ENCODE measurements around the gene PLA2G4E. TPM values are rescaled to one million over a fixed set of nuclear protein-coding genes. Genes with fewer than 3 reads are reported as not detected.

Gene PLA2G4E
- total RNA-seq, 1 experiment from 2014 or later: not detected

GRCh38 chr15:42042602-42043400 is 22.0 kb upstream of the PLA2G4E start:
- BruUV-seq (replicated peaks): no TSS peak
- Histone ChIP-seq H3K9me2 (ENCODE audit: insufficient read depth) (no peaks in the 10 kb centered on the region), H3K27me3 (ENCODE audit: insufficient read depth, low read depth) (no peaks in the 10 kb centered on the region)

GRCh38 chr15:42038401-42038800 is 17.6 kb upstream of the PLA2G4E start:
- intact Hi-C loops (cut with micrococcal nuclease; ENCODE audit: unreplicated experiment): no loop called here
- Histone ChIP-seq H3K4me3 (no peak overlapping the region), H3K4me1 (replicated peaks; ENCODE audit: insufficient read depth) (peaks cover 22% of the 10 kb centered on the region), H4K20me1 (ENCODE audit: insufficient read depth) (no peaks in the 10 kb centered on the region), H3K4me2 (no peak overlapping the region), H3F3A (ENCODE audit: insufficient read depth, low read depth) (peaks cover 6% of the 10 kb centered on the region; the same call in 1 of the 2 replicates), H2AFZ (no peak overlapping the region), H3K9me3 (ENCODE audit: insufficient read depth, low read depth) (no peaks in the 10 kb centered on the region), H3K27me3 (ENCODE audit: insufficient read depth, low read depth) (no peaks in the 10 kb centered on the region), H3K79me2 (ENCODE audit: low read depth) (no peaks in the 10 kb centered on the region), H3K27ac (no peak overlapping the region), H3K9me2 (ENCODE audit: insufficient read depth) (no peaks in the 10 kb centered on the region), H3K36me3 (ENCODE audit: low read depth) (no peaks in the 10 kb centered on the region)
- BruUV-seq (replicated peaks): no TSS peak
- no peak for DNase-seq
- TF ChIP-seq, protein P1, sequence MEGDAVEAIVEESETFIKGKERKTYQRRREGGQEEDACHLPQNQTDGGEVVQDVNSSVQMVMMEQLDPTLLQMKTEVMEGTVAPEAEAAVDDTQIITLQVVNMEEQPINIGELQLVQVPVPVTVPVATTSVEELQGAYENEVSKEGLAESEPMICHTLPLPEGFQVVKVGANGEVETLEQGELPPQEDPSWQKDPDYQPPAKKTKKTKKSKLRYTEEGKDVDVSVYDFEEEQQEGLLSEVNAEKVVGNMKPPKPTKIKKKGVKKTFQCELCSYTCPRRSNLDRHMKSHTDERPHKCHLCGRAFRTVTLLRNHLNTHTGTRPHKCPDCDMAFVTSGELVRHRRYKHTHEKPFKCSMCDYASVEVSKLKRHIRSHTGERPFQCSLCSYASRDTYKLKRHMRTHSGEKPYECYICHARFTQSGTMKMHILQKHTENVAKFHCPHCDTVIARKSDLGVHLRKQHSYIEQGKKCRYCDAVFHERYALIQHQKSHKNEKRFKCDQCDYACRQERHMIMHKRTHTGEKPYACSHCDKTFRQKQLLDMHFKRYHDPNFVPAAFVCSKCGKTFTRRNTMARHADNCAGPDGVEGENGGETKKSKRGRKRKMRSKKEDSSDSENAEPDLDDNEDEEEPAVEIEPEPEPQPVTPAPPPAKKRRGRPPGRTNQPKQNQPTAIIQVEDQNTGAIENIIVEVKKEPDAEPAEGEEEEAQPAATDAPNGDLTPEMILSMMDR (conservative IDR thresholded peaks at IDR 0.05): no peak
- no peak for TF ChIP-seq EZH2 (IDR thresholded peaks at IDR 0.05; ENCODE audit: low read depth)
- CTCF ChIA-PET: no interaction called here
- POLR2A ChIA-PET (ENCODE audit: unreplicated experiment): no interaction called here

More at GRCh38 chr15:42042602-42043400, 22.0 kb upstream of the PLA2G4E start:
- ChIA-PET POLR2A (ENCODE audit: unreplicated experiment) (no interaction called here), CTCF (interaction anchor here (1.1 kb wide), 1 partner anchor 41 kb away, joined by 3 read pairs; no protein-coding TSS in a partner anchor)
- H3K4me2 ChIP-seq: no peak overlapping the region
- H3K79me2 ChIP-seq (ENCODE audit: low read depth): no peaks in the 10 kb centered on the region
- no peak overlapping the region for H2AFZ ChIP-seq
- no peaks in the 10 kb centered on the region for H4K20me1 ChIP-seq (ENCODE audit: insufficient read depth)
- H3K4me3 ChIP-seq: no peak overlapping the region
- H3K36me3 ChIP-seq (ENCODE audit: low read depth): no peaks in the 10 kb centered on the region
- TF ChIP-seq, protein P1 (conservative IDR thresholded peaks at IDR 0.05): no peak
- no peak for TF ChIP-seq EZH2 (IDR thresholded peaks at IDR 0.05; ENCODE audit: low read depth)
- peaks cover 13% of the 10 kb centered on the region; the same call in 1 of the 2 replicates for H3F3A ChIP-seq (ENCODE audit: insufficient read depth, low read depth)
- H3K9me3 ChIP-seq (ENCODE audit: insufficient read depth, low read depth): no peaks in the 10 kb centered on the region
- DNase-seq: no peak
- intact Hi-C loops (cut with micrococcal nuclease; ENCODE audit: unreplicated experiment): no loop called here
- no peak overlapping the region for H3K27ac ChIP-seq
- H3K4me1 ChIP-seq (replicated peaks; ENCODE audit: insufficient read depth): peaks cover 31% of the 10 kb centered on the region

GRCh38 chr15:42037656-42038055 is 16.8 kb upstream of the PLA2G4E start:
- Histone ChIP-seq H3K4me2 (no peak overlapping the region), H4K20me1 (ENCODE audit: insufficient read depth) (no peaks in the 10 kb centered on the region), H3K4me3 (no peak overlapping the region), H3K79me2 (ENCODE audit: low read depth) (no peaks in the 10 kb centered on the region), H3K27me3 (ENCODE audit: insufficient read depth, low read depth) (no peaks in the 10 kb centered on the region), H3K9me2 (ENCODE audit: insufficient read depth) (no peaks in the 10 kb centered on the region), H3K4me1 (replicated peaks; ENCODE audit: insufficient read depth) (peaks cover 29% of the 10 kb centered on the region), H3F3A (ENCODE audit: insufficient read depth, low read depth) (peaks cover 6% of the 10 kb centered on the region; the same call in 1 of the 2 replicates), H3K36me3 (ENCODE audit: low read depth) (no peaks in the 10 kb centered on the region), H3K27ac (no peak overlapping the region), H2AFZ (no peak overlapping the region), H3K9me3 (ENCODE audit: insufficient read depth, low read depth) (no peaks in the 10 kb centered on the region)
- intact Hi-C loops (cut with micrococcal nuclease; ENCODE audit: unreplicated experiment): no loop called here
- POLR2A ChIA-PET (ENCODE audit: unreplicated experiment): interaction anchor here (0.7 kb wide), 1 partner anchor 1230 kb away, joined by 10 read pairs; the partner anchor contains the start of gene DNAJC17
- TF ChIP-seq, protein P1 (conservative IDR thresholded peaks at IDR 0.05): no peak
- no peak for TF ChIP-seq EZH2 (IDR thresholded peaks at IDR 0.05; ENCODE audit: low read depth)
- peak in 1 of 2 experiments; percentile 48 for DNase-seq
- BruUV-seq (replicated peaks): no TSS peak
- CTCF ChIA-PET: no interaction called here

Measured in PC-9 (cell line).